ENCODE data around the gene DPH6. TPM values are rescaled to one million over a fixed set of nuclear protein-coding genes. Genes with fewer than 3 reads are reported as not detected.
A peak's percentile ranks its signal among the peaks of the same experiment; 100 is the strongest.

The DPH6 gene
- polyA plus RNA-seq, 1 experiment: 11.8 TPM

DNA sequence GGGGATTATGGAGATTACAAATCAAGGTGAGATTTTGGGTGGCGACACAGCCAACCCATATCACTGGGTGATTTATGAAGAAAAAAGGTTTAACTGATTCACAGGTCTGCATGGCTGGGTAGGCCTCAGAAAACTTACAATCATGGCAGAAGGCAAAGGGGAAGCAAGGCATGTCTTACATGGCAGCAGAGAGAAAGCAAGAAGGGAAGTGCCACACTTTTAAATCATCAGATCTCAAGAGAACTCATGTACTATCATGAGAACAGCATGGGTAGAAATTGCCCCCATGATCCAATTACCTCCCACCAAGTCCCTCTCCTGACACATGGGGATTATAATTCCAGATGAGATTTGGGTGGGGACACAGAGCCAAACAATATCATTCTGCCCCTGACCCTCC is 59.7 kb downstream of the DPH6 start:
- TF ChIP-seq, protein P1, sequence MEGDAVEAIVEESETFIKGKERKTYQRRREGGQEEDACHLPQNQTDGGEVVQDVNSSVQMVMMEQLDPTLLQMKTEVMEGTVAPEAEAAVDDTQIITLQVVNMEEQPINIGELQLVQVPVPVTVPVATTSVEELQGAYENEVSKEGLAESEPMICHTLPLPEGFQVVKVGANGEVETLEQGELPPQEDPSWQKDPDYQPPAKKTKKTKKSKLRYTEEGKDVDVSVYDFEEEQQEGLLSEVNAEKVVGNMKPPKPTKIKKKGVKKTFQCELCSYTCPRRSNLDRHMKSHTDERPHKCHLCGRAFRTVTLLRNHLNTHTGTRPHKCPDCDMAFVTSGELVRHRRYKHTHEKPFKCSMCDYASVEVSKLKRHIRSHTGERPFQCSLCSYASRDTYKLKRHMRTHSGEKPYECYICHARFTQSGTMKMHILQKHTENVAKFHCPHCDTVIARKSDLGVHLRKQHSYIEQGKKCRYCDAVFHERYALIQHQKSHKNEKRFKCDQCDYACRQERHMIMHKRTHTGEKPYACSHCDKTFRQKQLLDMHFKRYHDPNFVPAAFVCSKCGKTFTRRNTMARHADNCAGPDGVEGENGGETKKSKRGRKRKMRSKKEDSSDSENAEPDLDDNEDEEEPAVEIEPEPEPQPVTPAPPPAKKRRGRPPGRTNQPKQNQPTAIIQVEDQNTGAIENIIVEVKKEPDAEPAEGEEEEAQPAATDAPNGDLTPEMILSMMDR (IDR thresholded peaks at IDR 0.05; ENCODE audit: low read depth, low read length): no peak
- DNase-seq (ENCODE audit: low read depth, low spot score): no peak
- ChIA-PET CTCF (no interaction called here), POLR2A (no interaction called here)
- peaks cover 8% of the 10 kb centered on the region for H3K9me3 ChIP-seq (ENCODE audit: control insufficient read depth, insufficient read depth, low read length)
- no peak overlapping the region for H3K27ac ChIP-seq (ENCODE audit: low read depth, low read length)
- no peaks in the 10 kb centered on the region for H3K27me3 ChIP-seq (ENCODE audit: control insufficient read depth, insufficient read depth, low read length)
- H3K4me3 ChIP-seq (ENCODE audit: low read depth, low read length): no peak overlapping the region

DNA sequence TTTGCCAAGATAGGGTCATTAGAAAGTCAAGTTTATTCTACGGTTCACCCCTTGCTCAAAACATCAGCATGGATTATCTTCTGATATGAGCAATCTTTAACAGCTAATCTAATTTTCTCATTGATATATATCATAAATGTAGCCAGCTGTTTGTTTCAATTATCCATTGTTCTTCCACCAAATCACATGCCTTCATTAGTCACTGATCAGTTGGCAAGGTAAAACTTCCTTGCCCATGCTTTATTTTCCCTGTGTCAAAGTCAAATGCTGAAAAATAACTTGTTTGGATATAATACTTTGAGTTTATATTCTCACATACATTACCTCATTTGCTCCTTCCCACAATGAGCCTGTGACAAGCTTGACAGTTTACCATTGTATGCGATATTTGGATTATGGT is 60.6 kb downstream of the DPH6 start:
- H3K4me3 ChIP-seq (ENCODE audit: low read depth, low read length): no peak overlapping the region
- peaks cover 8% of the 10 kb centered on the region for H3K9me3 ChIP-seq (ENCODE audit: control insufficient read depth, insufficient read depth, low read length)
- H3K27ac ChIP-seq (ENCODE audit: low read depth, low read length): no peak overlapping the region
- ChIA-PET POLR2A (no interaction called here), CTCF (no interaction called here)
- no peaks in the 10 kb centered on the region for H3K27me3 ChIP-seq (ENCODE audit: control insufficient read depth, insufficient read depth, low read length)
- TF ChIP-seq, protein P1 (IDR thresholded peaks at IDR 0.05; ENCODE audit: low read depth, low read length): no peak
- DNase-seq (ENCODE audit: low read depth, low spot score): no peak

DNA sequence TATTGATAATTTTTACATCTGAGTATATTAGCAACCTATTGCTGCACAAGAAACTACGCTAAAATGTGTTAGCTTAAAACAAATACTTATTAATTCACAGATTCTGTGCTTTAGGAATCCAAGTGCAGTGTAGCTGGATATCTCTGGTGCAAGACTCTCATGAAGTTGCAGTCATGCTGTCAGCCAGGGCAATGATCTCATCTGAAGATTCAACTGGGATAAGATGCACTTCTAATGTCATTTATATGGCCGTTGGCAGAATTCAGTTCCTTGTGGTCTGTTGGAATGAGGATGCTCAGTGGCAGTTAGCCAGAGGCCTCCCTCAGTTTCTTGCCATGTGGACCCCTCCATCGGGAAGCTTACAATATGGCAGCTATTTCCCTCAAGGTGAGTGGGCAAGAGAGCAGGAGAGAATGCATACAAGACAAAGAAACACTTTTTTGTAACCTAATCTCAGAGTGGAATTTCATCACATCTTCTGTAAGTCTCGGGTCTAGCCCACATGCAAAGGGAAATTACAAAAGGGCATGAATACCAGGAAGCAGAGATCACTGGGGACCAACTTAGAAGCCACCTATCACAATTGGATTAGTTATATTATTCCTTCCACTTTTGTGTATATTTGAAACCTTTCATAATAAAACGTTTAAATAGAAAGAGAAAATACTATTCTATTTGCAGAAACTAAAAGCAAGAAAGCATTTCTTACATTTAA is 61.6 kb downstream of the DPH6 start:
- Histone ChIP-seq H3K4me3 (ENCODE audit: low read depth, low read length) (no peak overlapping the region), H3K27ac (ENCODE audit: low read depth, low read length) (no peak overlapping the region), H3K9me3 (ENCODE audit: control insufficient read depth, insufficient read depth, low read length) (peaks cover 8% of the 10 kb centered on the region), H3K27me3 (ENCODE audit: control insufficient read depth, insufficient read depth, low read length) (no peaks in the 10 kb centered on the region)
- no peak for DNase-seq (ENCODE audit: low read depth, low spot score)
- TF ChIP-seq, protein P1 (IDR thresholded peaks at IDR 0.05; ENCODE audit: low read depth, low read length): no peak
- CTCF ChIA-PET: no interaction called here
- POLR2A ChIA-PET: no interaction called here

DNA sequence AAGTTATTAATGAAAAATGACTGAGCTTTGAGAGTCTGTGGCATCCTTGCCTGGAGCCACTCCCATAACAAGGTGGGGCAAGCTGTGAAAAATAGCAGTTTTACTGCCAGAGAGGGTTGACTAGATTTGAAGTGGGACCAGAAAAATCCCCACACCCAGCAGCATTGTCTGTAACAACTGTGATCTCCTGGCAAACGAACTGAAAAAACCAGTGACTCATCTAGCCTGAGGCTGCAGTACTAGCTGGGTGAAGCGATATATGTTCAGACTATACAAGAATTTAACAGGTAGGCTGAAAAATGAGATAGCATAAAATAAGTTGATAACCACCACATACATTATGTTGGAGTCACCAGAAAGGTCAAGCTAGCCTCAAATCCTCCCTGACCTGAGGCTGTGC is 64.0 kb downstream of the DPH6 start:
- TF ChIP-seq, protein P1 (IDR thresholded peaks at IDR 0.05; ENCODE audit: low read depth, low read length): no peak
- Histone ChIP-seq H3K9me3 (ENCODE audit: control insufficient read depth, insufficient read depth, low read length) (peaks cover 2% of the 10 kb centered on the region), H3K27me3 (ENCODE audit: control insufficient read depth, insufficient read depth, low read length) (no peaks in the 10 kb centered on the region), H3K4me3 (ENCODE audit: low read depth, low read length) (no peak overlapping the region), H3K27ac (ENCODE audit: low read depth, low read length) (no peak overlapping the region)
- DNase-seq (ENCODE audit: low read depth, low spot score): peak; percentile 21
- CTCF ChIA-PET: interaction anchor here (0.8 to 1.1 kb wide), 4 partner anchors 15 to 403 kb away, joined by 3 to 5 read pairs (median 4); no protein-coding TSS in a partner anchor
- POLR2A ChIA-PET: no interaction called here

DNA sequence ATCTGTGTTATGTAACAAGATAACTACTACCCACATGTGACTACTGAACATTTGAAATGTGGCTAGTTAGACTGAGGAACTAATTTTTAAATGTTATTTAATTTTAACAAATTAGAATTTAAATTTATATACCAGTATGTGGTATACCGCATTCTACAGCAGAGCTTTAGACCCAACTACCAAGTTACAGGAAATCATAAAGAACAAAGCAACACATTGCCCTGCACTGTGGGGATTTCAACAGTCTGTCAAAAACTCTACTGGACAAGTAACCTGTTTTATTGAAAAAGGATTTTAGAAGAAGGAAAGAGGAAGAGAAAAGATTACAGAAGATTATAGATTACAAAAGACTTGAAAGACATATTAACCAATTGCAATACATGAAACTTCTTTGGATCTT is 64.9 kb downstream of the DPH6 start:
- H3K27me3 ChIP-seq (ENCODE audit: control insufficient read depth, insufficient read depth, low read length): no peaks in the 10 kb centered on the region
- H3K9me3 ChIP-seq (ENCODE audit: control insufficient read depth, insufficient read depth, low read length): no peaks in the 10 kb centered on the region
- TF ChIP-seq, protein P1 (IDR thresholded peaks at IDR 0.05; ENCODE audit: low read depth, low read length): no peak
- no peak overlapping the region for H3K4me3 ChIP-seq (ENCODE audit: low read depth, low read length)
- H3K27ac ChIP-seq (ENCODE audit: low read depth, low read length): no peak overlapping the region
- ChIA-PET POLR2A (no interaction called here), CTCF (interaction anchor here (1.5 to 1.7 kb wide), 2 partner anchors 36 to 403 kb away, joined by 3 to 4 read pairs; no protein-coding TSS in a partner anchor)
- no peak for DNase-seq (ENCODE audit: low read depth, low spot score)

All from AG04450 (cell line).